K562 (cell line): ENCODE measurements around the gene DHRS3. TPM values are rescaled to one million over a fixed set of nuclear protein-coding genes. Genes with fewer than 3 reads are reported as not detected.
A peak's percentile ranks its signal among the peaks of the same experiment; 100 is the strongest.

Experiments used
- ATAC-seq: fragments of 200-7000 bp; cut with Tn5 transposase; 3 replicates; pipeline ENCODE4 v1.9.1; 2020; ENCODE audit warnings: moderate library complexity
- BruUV-seq: library from RNA; stranded (reverse); fragments of 400-500 nt; replicated peaks from 2 replicates; lab custom pipeline; 2021; lab: Mats Ljungman, UMichigan
- CTCF ChIA-PET: fragments of 300-600 bp; formaldehyde crosslinking; extraction: SDS; loops from one replicate; lab custom pipeline; 2021; ENCODE audit warnings: low intra/inter-chr PET ratio; lab: Yijun Ruan, JAX
- POLR2A ChIA-PET: fragments of 300-600, 350-650 bp; sonication (Branson Sonifier 250); formaldehyde crosslinking; extraction: SDS; loops from one replicate; lab custom pipeline; 2021; ENCODE audit warnings: antibody characterized with exemption, inconsistent platforms; lab: Yijun Ruan, JAX
- DNase-seq, 4 experiments: peaks; one replicate each; pipeline versions ENCODE4 v3.0.0 to v3.0.0-alpha.2; 2011 to 2018; ENCODE audit warnings: low spot score in 3 of 4, mixed read lengths in 3 of 4; ENCODE audit errors: extremely low read depth in 1 of 4
- FAIRE-seq: peaks from 2 replicates; lab custom pipeline; 2011; peaks lifted over from hg19 to GRCh38; lab: Jason Lieb, UNC
- H2AFZ ChIP-seq: 2 replicates; pipeline ENCODE4 v1.6.0; 2011; ENCODE audit warnings: low read depth, low read length, control low read depth, inconsistent platforms
- H3K27ac ChIP-seq: fragments of 200-600 bp; 3 replicates; pipeline ENCODE4 v1.8.0; 2011; ENCODE audit warnings: low read depth, mild to moderate bottlenecking, control low read depth, inconsistent platforms, low read length, moderate library complexity, mixed read lengths; ENCODE audit errors: extremely low read depth
- H3K27me3 ChIP-seq, 2 experiments: fragments of 300-600 bp in 1 of 2; 2 replicates in 1 of 2; 3 replicates in 1 of 2; pipeline versions ENCODE4 v1.6.0 to v1.8.0; 2011; ENCODE audit warnings: inconsistent platforms in 2 of 2, low read length in 2 of 2, mild to moderate bottlenecking in 1 of 2, mixed read lengths in 1 of 2, moderate library complexity in 1 of 2; ENCODE audit not compliant: control insufficient read depth in 2 of 2, insufficient read depth in 2 of 2
- H3K36me3 ChIP-seq: fragments of 300-600 bp; 3 replicates; pipeline ENCODE4 v1.8.0; 2011; ENCODE audit warnings: mild to moderate bottlenecking, low read length, inconsistent platforms; ENCODE audit not compliant: control insufficient read depth, insufficient read depth
- H3K4me1 ChIP-seq, 2 experiments: fragments of 200-600 bp in 1 of 2; replicated peaks in 1 of 2; 2 replicates in 1 of 2; 3 replicates in 1 of 2; pipeline versions ENCODE4 v1.5.1 to v1.8.0; 2011; ENCODE audit warnings: inconsistent platforms in 2 of 2, low read length in 2 of 2, mild to moderate bottlenecking in 1 of 2, mixed read lengths in 1 of 2, moderate library complexity in 1 of 2; ENCODE audit not compliant: control insufficient read depth in 2 of 2, insufficient read depth in 2 of 2
- H3K4me2 ChIP-seq: 2 replicates; pipeline ENCODE4 v1.6.1; 2011; ENCODE audit warnings: low read length, control low read depth, inconsistent platforms, mixed read lengths; ENCODE audit not compliant: insufficient read depth
- H3K4me3 ChIP-seq: fragments of 200-600 bp; sonication (generic), shearing (Covaris generic); 2 replicates; pipeline ENCODE4 v1.5.1; 2016; ENCODE audit warnings: control low read depth, inconsistent platforms
- H3K79me2 ChIP-seq: fragments of 200-600 bp; 3 replicates; pipeline ENCODE4 v1.8.0; 2011; ENCODE audit warnings: low read length, inconsistent platforms; ENCODE audit not compliant: control insufficient read depth, insufficient read depth
- H3K9ac ChIP-seq, 2 experiments: 2 replicates each; pipeline versions ENCODE4 v1.6.0 to v1.6.1; 2011; ENCODE audit warnings: low read depth in 2 of 2, low read length in 2 of 2, control low read depth in 1 of 2, inconsistent platforms in 1 of 2, mild to moderate bottlenecking in 1 of 2, mixed read lengths in 1 of 2; ENCODE audit not compliant: insufficient read depth in 1 of 2
- H3K9me1 ChIP-seq: one replicate; pipeline ENCODE4 v1.6.0; 2011; ENCODE audit warnings: inconsistent platforms, mild to moderate bottlenecking, low read length, moderate library complexity; ENCODE audit not compliant: control insufficient read depth, insufficient read depth
- H3K9me3 ChIP-seq: replicated peaks from 2 replicates; pipeline ENCODE4 v1.5.1; 2011; ENCODE audit warnings: low read depth, low read length, inconsistent platforms; ENCODE audit not compliant: control insufficient read depth, insufficient read depth
- H4K20me1 ChIP-seq: replicated peaks from 2 replicates; pipeline ENCODE4 v1.6.1; 2011; ENCODE audit warnings: low read length, inconsistent platforms, mixed read lengths; ENCODE audit not compliant: control insufficient read depth, insufficient read depth
- CEBPB ChIP-seq: fragments of 450-650 bp; IDR thresholded peaks from 2 replicates; pipeline ENCODE4 v1.6.1; 2016; ENCODE audit warnings: missing genetic modification characterization, missing compliant biosample characterization
- E2F3 ChIP-seq: fragments of 250-450 bp; sonication (Bioruptor Pico); IDR thresholded peaks from 2 replicates; pipeline ENCODE4 v1.4.0; 2020; ENCODE audit warnings: mild to moderate bottlenecking
- ERF ChIP-seq: fragments of 450-650 bp; formaldehyde crosslinking; IDR thresholded peaks from 2 replicates; pipeline ENCODE4 v1.4.0; 2020; ENCODE audit warnings: mild to moderate bottlenecking, mixed read lengths
- ETV6 ChIP-seq, 3 experiments: fragments of 150-350 bp in 1 of 3; sonication (generic) in 1 of 3; formaldehyde crosslinking in 1 of 3; IDR thresholded peaks; 2 replicates each; pipeline versions ENCODE4 v1.6.1 to v1.8.0; 2014 to 2022; ENCODE audit warnings: borderline replicate concordance in 2 of 3, low read depth in 2 of 3, antibody characterized with exemption in 1 of 3, low read length in 1 of 3, mild to moderate bottlenecking in 1 of 3, missing genetic modification reagents in 1 of 3
- PHF21A ChIP-seq: fragments of 450-650 bp; IDR thresholded peaks from 2 replicates; pipeline ENCODE4 v1.6.1; 2017; ENCODE audit warnings: low read depth, borderline replicate concordance
- PTRF ChIP-seq: fragments of 450-650 bp; IDR thresholded peaks from 2 replicates; pipeline ENCODE4 v1.6.1; 2016; ENCODE audit warnings: mild to moderate bottlenecking, missing genetic modification characterization, missing compliant biosample characterization
- RBM17 ChIP-seq: fragments of 200-400 bp; formaldehyde crosslinking; IDR thresholded peaks from 2 replicates; pipeline ENCODE4 v1.6.1; 2017; ENCODE audit warnings: low read depth, mild to moderate bottlenecking, low read length, borderline replicate concordance
- RBM25 ChIP-seq: fragments of 200-400 bp; formaldehyde crosslinking; IDR thresholded peaks from 2 replicates; pipeline ENCODE4 v1.6.1; 2018; ENCODE audit warnings: low read length, low read depth, moderate library complexity; ENCODE audit not compliant: severe bottlenecking
- TAF7 ChIP-seq: fragments of 450-650 bp; IDR thresholded peaks from 2 replicates; pipeline ENCODE4 v1.6.1; 2016; ENCODE audit warnings: missing genetic modification characterization, missing compliant biosample characterization
- TFE3 ChIP-seq: fragments of 450-650 bp; formaldehyde crosslinking; IDR thresholded peaks from 2 replicates; pipeline ENCODE4 v1.4.0; 2020; ENCODE audit warnings: mild to moderate bottlenecking, mixed read lengths
- THRB ChIP-seq: fragments of 450-650 bp; formaldehyde crosslinking; conservative IDR thresholded peaks from 2 replicates; pipeline ENCODE4 v1.4.0; 2022; ENCODE audit warnings: mild to moderate bottlenecking, missing genetic modification characterization
- ZBTB17 ChIP-seq: fragments of 450-650 bp; formaldehyde crosslinking; IDR thresholded peaks from 2 replicates; pipeline ENCODE4 v1.4.0; 2020; ENCODE audit warnings: mild to moderate bottlenecking
- ZNF311 ChIP-seq: fragments of 250-450 bp; sonication (Bioruptor Pico); IDR thresholded peaks from 2 replicates; pipeline ENCODE4 v1.4.0; 2020; ENCODE audit warnings: mild to moderate bottlenecking, moderate library complexity
- WGBS: fragments of 100-300 bp; shearing (Covaris generic); methylation state at CpG from one replicate; pipeline ENCODE4 v1.1.6; 2016; ENCODE audit warnings: low coverage, mixed read lengths; ENCODE audit not compliant: insufficient coverage; ENCODE audit errors: missing lambda C conversion rate; 5-methylcytosine and 5-hydroxymethylcytosine counted together
- in situ Hi-C: fragments of 300-500 bp; cut with MboI; formaldehyde crosslinking; loops from 4 replicates; pipeline ENCODE4 v1.15.0; 2018; ENCODE audit warnings: inconsistent platforms, mixed read lengths
- intact Hi-C: fragments of 100-400 bp; cut with micrococcal nuclease; formaldehyde crosslinking; loops from 2 replicates; pipeline ENCODE4 v1.14.2; 2022
- polyA plus RNA-seq, 8 experiments: library from polyadenylated mRNA; depleted of rRNA in 4 of 8; stranded (reverse) in 5 of 8; unstranded in 3 of 8; fragments of >200 nt; fragmentation: Nextera tagmentation in 2 of 8; fragmentation: Illumina TruSeq in 1 of 8; extraction: Ambion mirVana in 2 of 8; extraction: Trizol in 1 of 8; gene quantifications; 2 replicates each; pipeline versions ENCODE4 v1.2.1 to v1.2.3, GENCODE V29; 2011 to 2014; ENCODE audit warnings: inconsistent platforms in 1 of 8, missing spikeins in 1 of 8
- total RNA-seq, 7 experiments: library from RNA; depleted of rRNA in 6 of 7; stranded (reverse); fragments of >200 nt in 6 of 7; fragmentation: Illumina TruSeq in 2 of 7; extraction: Trizol in 2 of 7; gene quantifications; 2 replicates each; pipeline versions ENCODE4 v1.2.1 to v1.2.3, GENCODE V29; 2011 to 2021; ENCODE audit warnings: low replicate concordance in 1 of 7

The DHRS3 gene
- total and polyA plus RNA-seq, 9 of the 15 experiments (the other 6 are each of a cell fraction or from before 2014, with no cell fraction given), result 21.0 to 116 (median 58.7) TPM

DNA sequence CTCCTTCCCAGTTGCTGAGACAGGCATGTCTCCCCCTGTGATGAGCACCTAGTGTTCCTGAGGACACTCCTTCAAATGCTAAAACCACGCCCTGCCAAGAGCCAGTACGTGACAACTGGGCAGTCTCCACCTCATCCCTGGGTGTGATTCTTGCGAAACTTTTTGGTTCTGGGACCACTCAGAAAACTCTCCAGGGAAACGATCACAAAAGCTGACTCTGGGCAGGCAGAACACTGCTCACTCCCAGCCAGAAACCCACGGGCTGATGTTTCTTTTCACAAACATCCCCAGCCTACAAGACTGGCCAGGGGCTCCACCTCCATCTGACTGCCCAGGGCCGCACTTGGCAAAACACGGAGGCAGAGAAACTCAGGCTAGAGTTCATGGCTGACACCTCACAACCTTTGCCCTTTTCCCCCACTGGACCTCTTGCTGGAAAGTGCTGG, 24.4 kb downstream of the DHRS3 start:
- no TSS peak for BruUV-seq
- in situ Hi-C loops (no loop called here), intact Hi-C loops (no loop called here)
- H3K79me2 ChIP-seq, result peaks cover 81% of the 10 kb centered on the region
- ChIA-PET POLR2A (no interaction called here), CTCF (no interaction called here)
- H3K4me3 ChIP-seq, result no peak overlapping the region
- H4K20me1 ChIP-seq, result no peaks in the 10 kb centered on the region; the same call in 1 of the 2 replicates
- TF ChIP-seq CEBPB (tag), result peak; percentile 86
- no peak for TF ChIP-seq ERF (CRISPR knock-in tag)
- no peaks in the 10 kb centered on the region for H3K9me3 ChIP-seq
- H3K36me3 ChIP-seq, result peaks cover 67% of the 10 kb centered on the region
- peak overlapping the region in 1 of 2 experiments; percentile 21; a peak in 1 of 4 replicates for H3K9ac ChIP-seq
- DNase-seq (no peak), FAIRE-seq (no peak), ATAC-seq (no peak)
- H3K27me3 ChIP-seq, result no peaks in the 10 kb centered on the region
- H2AFZ ChIP-seq, result no peak overlapping the region
- no peaks in the 10 kb centered on the region for H3K9me1 ChIP-seq
- no peak overlapping the region for H3K27ac ChIP-seq
- 72% methylated on average over 7 of the region's 7 CpGs for WGBS
- no peak overlapping the region for H3K4me2 ChIP-seq
- peaks cover 2 to 32% of the 10 kb centered on the region in 2 experiments; a peak in 4 of 5 replicates for H3K4me1 ChIP-seq

DNA sequence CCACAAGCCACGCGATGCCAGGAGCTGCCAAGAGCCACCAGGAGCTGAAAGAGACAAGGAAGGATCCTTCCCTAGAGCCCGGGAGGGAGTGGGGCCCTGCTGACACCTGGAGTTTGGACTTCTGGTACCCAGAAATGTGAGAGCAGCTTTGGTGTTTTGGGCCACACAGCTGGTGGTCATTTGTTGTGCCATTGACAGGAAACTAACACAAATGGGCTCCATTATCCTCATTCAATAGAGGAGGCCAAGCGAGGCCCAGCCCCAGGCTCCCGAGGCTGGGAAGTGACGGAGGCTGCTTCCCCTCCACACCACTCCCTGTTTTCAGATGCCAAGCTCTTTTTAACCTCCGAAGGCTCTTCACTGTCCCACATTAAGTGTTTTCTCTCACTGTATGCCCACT, 25.5 kb downstream of the DHRS3 start:
- Histone ChIP-seq H3K4me2 (no peak overlapping the region), H3K27me3 (no peaks in the 10 kb centered on the region), H3K4me3 (no peak overlapping the region), H3K9ac (peak overlapping the region in 1 of 2 experiments; percentile 24; a peak in 1 of 4 replicates), H2AFZ (no peak overlapping the region), H4K20me1 (no peaks in the 10 kb centered on the region; the same call in 1 of the 2 replicates), H3K79me2 (peaks cover 81% of the 10 kb centered on the region), H3K27ac (no peak overlapping the region), H3K4me1 (peaks cover 6 to 29% of the 10 kb centered on the region in 2 experiments; a peak in 4 of 5 replicates), H3K9me3 (no peaks in the 10 kb centered on the region), H3K9me1 (no peaks in the 10 kb centered on the region), H3K36me3 (peaks cover 65% of the 10 kb centered on the region; the same call in 2 of the 3 replicates)
- intact Hi-C loops (no loop called here), in situ Hi-C loops (no loop called here)
- DNase-seq (no peak), ATAC-seq (no peak), FAIRE-seq (no peak)
- no TSS peak for BruUV-seq
- ChIA-PET CTCF (interaction anchor here (0.6 kb wide), 1 partner anchor 55 kb away, joined by 4 read pairs; no protein-coding TSS in a partner anchor), POLR2A (interaction anchor here (0.7 to 2.4 kb wide), 5 partner anchors 9 to 48 kb away, joined by 3 to 10 read pairs (median 4); no protein-coding TSS in a partner anchor)
- 87% methylated on average over 7 of the region's 7 CpGs for WGBS
- TF ChIP-seq RBM25 (no peak), TFE3 (CRISPR knock-in tag) (no peak), PHF21A (no peak), TAF7 (tag) (no peak), RBM17 (no peak), ETV6 (IDR thresholded peaks at IDR 0.05; ENCODE audit: borderline replicate concordance in 1 of 2, low read depth in 2 of 2, low read length in 1 of 2) (no peak), ETV6 (CRISPR knock-in tag; IDR thresholded peaks at IDR 0.05; ENCODE audit: borderline replicate concordance) (no peak), E2F3 (no peak), THRB (CRISPR knock-in tag) (no peak), PTRF (tag) (no peak), ZBTB17 (no peak), ZNF311 (CRISPR knock-in tag) (no peak)
